ENCODE results near the gene EFNA1. TPM values are rescaled to one million over a fixed set of nuclear protein-coding genes. Genes with fewer than 3 reads are reported as not detected.
"Not testable (repeated sequence)": the region's sequence is repeated elsewhere in the genome, so short reads cannot be mapped to it uniquely, and the experiment has no call there.

The EFNA1 gene
- polyA plus RNA-seq, 1 donor from 2014 or later: 0.50 TPM

DNA sequence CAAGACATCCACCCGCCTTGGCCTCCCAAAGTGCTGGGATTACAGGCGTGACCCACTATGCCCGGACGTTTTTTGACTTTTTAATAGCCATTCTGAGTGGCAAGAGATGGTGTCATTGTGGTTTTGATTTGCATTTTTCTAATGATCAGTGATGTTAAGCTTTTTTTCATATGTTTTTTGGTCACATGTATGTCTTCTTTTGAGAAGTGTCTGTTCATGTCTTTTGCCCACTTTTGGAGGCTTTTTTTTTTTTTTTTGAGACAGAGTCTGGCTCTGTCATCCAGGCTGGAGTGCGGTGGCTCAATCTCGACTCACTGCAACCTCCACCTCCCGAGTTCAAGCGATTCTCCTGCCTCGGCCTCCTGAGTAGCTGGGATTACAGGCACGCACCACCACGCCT is 36.9 kb downstream of the EFNA1 start:
- not testable (repeated sequence) for H3K4me3 ChIP-seq (ENCODE audit: low read length); H3K4me2 ChIP-seq (ENCODE audit: low read length); H3K9ac ChIP-seq (ENCODE audit: low read length); H3F3A ChIP-seq (ENCODE audit: insufficient read depth, low read length, poor library complexity, severe bottlenecking); H3K27me3 ChIP-seq (ENCODE audit: insufficient read depth, low read depth, low read length); H2AFZ ChIP-seq (ENCODE audit: low read depth, low read length); H3K27ac ChIP-seq (ENCODE audit: low read length); H3K9me3 ChIP-seq (ENCODE audit: low read length); H3K36me3 ChIP-seq (ENCODE audit: insufficient read depth, low read length); H3K79me2 ChIP-seq (replicated peaks; ENCODE audit: insufficient read depth, low read length); H3K9me2 ChIP-seq (ENCODE audit: insufficient read depth, low read length); H4K20me1 ChIP-seq (ENCODE audit: insufficient read depth)

DNA sequence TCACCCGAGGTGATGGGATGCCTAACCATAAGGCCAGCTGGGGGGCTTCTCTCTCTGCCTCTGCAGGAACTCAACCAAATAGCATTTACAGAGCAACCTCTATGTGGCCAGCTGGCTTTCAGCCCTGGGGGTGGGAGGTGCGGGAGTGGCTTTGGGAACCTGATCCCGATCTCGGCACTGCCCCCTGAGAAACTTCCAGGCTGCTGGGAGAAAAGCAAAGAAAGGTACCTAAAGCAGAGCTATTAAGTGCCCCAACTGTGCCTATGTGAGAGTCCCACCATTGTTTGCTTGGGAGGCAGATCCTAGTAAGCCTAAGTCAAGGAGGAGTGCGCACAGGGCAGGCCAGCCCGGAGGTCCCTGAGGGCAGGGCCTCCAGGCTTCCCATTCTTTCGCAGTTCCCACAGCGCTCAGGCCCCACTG is 38.4 kb downstream of the EFNA1 start:
- H3F3A ChIP-seq (ENCODE audit: insufficient read depth, low read length, poor library complexity, severe bottlenecking): no peaks in the 10 kb centered on the region
- H2AFZ ChIP-seq (ENCODE audit: low read depth, low read length): no peak overlapping the region
- H3K79me2 ChIP-seq (replicated peaks; ENCODE audit: insufficient read depth, low read length): no peaks in the 10 kb centered on the region
- no peaks in the 10 kb centered on the region for H3K9me2 ChIP-seq (ENCODE audit: insufficient read depth, low read length)
- no peak overlapping the region for H3K4me3 ChIP-seq (ENCODE audit: low read length)
- H4K20me1 ChIP-seq (ENCODE audit: insufficient read depth): no peaks in the 10 kb centered on the region
- H3K36me3 ChIP-seq (ENCODE audit: insufficient read depth, low read length): no peaks in the 10 kb centered on the region
- no peaks in the 10 kb centered on the region for H3K27me3 ChIP-seq (ENCODE audit: insufficient read depth, low read depth, low read length)
- TF ChIP-seq EZH2 (IDR thresholded peaks at IDR 0.05; ENCODE audit: borderline replicate concordance, insufficient read depth, low read length, poor library complexity, severe bottlenecking) (no peak), SMC3 (conservative IDR thresholded peaks at IDR 0.05; ENCODE audit: poor library complexity) (no peak), MXI1 (conservative IDR thresholded peaks at IDR 0.05; ENCODE audit: poor library complexity, severe bottlenecking) (no peak), EP300 (conservative IDR thresholded peaks at IDR 0.05; ENCODE audit: poor library complexity, severe bottlenecking) (no peak), TAF1 (IDR thresholded peaks at IDR 0.05; ENCODE audit: low read depth) (no peak), RAD21 (conservative IDR thresholded peaks at IDR 0.05) (no peak), POLR2AphosphoS5 (IDR thresholded peaks at IDR 0.05) (no peak)
- TF ChIP-seq, protein P1, sequence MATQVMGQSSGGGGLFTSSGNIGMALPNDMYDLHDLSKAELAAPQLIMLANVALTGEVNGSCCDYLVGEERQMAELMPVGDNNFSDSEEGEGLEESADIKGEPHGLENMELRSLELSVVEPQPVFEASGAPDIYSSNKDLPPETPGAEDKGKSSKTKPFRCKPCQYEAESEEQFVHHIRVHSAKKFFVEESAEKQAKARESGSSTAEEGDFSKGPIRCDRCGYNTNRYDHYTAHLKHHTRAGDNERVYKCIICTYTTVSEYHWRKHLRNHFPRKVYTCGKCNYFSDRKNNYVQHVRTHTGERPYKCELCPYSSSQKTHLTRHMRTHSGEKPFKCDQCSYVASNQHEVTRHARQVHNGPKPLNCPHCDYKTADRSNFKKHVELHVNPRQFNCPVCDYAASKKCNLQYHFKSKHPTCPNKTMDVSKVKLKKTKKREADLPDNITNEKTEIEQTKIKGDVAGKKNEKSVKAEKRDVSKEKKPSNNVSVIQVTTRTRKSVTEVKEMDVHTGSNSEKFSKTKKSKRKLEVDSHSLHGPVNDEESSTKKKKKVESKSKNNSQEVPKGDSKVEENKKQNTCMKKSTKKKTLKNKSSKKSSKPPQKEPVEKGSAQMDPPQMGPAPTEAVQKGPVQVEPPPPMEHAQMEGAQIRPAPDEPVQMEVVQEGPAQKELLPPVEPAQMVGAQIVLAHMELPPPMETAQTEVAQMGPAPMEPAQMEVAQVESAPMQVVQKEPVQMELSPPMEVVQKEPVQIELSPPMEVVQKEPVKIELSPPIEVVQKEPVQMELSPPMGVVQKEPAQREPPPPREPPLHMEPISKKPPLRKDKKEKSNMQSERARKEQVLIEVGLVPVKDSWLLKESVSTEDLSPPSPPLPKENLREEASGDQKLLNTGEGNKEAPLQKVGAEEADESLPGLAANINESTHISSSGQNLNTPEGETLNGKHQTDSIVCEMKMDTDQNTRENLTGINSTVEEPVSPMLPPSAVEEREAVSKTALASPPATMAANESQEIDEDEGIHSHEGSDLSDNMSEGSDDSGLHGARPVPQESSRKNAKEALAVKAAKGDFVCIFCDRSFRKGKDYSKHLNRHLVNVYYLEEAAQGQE (IDR thresholded peaks at IDR 0.05; ENCODE audit: borderline replicate concordance): no peak
- TF ChIP-seq, protein P2, sequence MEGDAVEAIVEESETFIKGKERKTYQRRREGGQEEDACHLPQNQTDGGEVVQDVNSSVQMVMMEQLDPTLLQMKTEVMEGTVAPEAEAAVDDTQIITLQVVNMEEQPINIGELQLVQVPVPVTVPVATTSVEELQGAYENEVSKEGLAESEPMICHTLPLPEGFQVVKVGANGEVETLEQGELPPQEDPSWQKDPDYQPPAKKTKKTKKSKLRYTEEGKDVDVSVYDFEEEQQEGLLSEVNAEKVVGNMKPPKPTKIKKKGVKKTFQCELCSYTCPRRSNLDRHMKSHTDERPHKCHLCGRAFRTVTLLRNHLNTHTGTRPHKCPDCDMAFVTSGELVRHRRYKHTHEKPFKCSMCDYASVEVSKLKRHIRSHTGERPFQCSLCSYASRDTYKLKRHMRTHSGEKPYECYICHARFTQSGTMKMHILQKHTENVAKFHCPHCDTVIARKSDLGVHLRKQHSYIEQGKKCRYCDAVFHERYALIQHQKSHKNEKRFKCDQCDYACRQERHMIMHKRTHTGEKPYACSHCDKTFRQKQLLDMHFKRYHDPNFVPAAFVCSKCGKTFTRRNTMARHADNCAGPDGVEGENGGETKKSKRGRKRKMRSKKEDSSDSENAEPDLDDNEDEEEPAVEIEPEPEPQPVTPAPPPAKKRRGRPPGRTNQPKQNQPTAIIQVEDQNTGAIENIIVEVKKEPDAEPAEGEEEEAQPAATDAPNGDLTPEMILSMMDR (IDR thresholded peaks at IDR 0.05; ENCODE audit: poor library complexity, severe bottlenecking): no peak
- no peak overlapping the region for H3K4me2 ChIP-seq (ENCODE audit: low read length)
- no peak overlapping the region for H3K9ac ChIP-seq (ENCODE audit: low read length)
- no peak overlapping the region for H3K27ac ChIP-seq (ENCODE audit: low read length)
- no peaks in the 10 kb centered on the region for H3K9me3 ChIP-seq (ENCODE audit: low read length)

Data from neural cell (in vitro differentiated cells).